ENCODE results near the gene TUNAR.
"Not testable (repeated sequence)": the region's sequence is repeated elsewhere in the genome, so short reads cannot be mapped to it uniquely, and the experiment has no call there.

TUNAR gene

GRCh38 chr14:95951359-95951758 is 74.7 kb downstream of the TUNAR start:
- Histone ChIP-seq H3K9ac (ENCODE audit: low read depth, low read length) (no peak overlapping the region), H3K4me1 (ENCODE audit: insufficient read depth, low read length) (peaks cover 24% of the 10 kb centered on the region; the same call in 1 of the 2 replicates), H3K36me3 (ENCODE audit: insufficient read depth, low read depth, low read length) (no peaks in the 10 kb centered on the region), H3K27me3 (ENCODE audit: insufficient read depth, low read length) (no peaks in the 10 kb centered on the region), H3K9me3 (ENCODE audit: insufficient read depth, low read depth, low read length) (no peaks in the 10 kb centered on the region), H3K27ac (ENCODE audit: low read length) (no peak overlapping the region), H3K4me3 (ENCODE audit: low read length) (no peak overlapping the region)

GRCh38 chr14:95953111-95953724 is 76.6 kb downstream of the TUNAR start:
- Histone ChIP-seq H3K9ac (ENCODE audit: low read depth, low read length) (no peak overlapping the region), H3K27ac (ENCODE audit: low read length) (no peak overlapping the region), H3K9me3 (ENCODE audit: insufficient read depth, low read depth, low read length) (no peaks in the 10 kb centered on the region), H3K4me1 (ENCODE audit: insufficient read depth, low read length) (peaks cover 22% of the 10 kb centered on the region; the same call in 1 of the 2 replicates), H3K27me3 (ENCODE audit: insufficient read depth, low read length) (no peaks in the 10 kb centered on the region), H3K4me3 (ENCODE audit: low read length) (no peak overlapping the region), H3K36me3 (ENCODE audit: insufficient read depth, low read depth, low read length) (no peaks in the 10 kb centered on the region)

GRCh38 chr14:95956601-95957460 is 80.2 kb downstream of the TUNAR start:
- H3K4me3 ChIP-seq (ENCODE audit: low read length) = no peak overlapping the region
- peaks cover 19% of the 10 kb centered on the region; the same call in 1 of the 2 replicates for H3K4me1 ChIP-seq (ENCODE audit: insufficient read depth, low read length)
- H3K9ac ChIP-seq (ENCODE audit: low read depth, low read length) = no peak overlapping the region
- no peaks in the 10 kb centered on the region for H3K9me3 ChIP-seq (ENCODE audit: insufficient read depth, low read depth, low read length)
- H3K36me3 ChIP-seq (ENCODE audit: insufficient read depth, low read depth, low read length) = no peaks in the 10 kb centered on the region
- H3K27me3 ChIP-seq (ENCODE audit: insufficient read depth, low read length) = no peaks in the 10 kb centered on the region
- no peak overlapping the region for H3K27ac ChIP-seq (ENCODE audit: low read length)

- H3K4me3 ChIP-seq (ENCODE audit: low read length) = 0 out of 2 replicates have a peak overlapping the region, but pooled peaks have one; percentile 16
- peaks cover 19% of the 10 kb centered on the region; the same call in 1 of the 2 replicates for H3K4me1 ChIP-seq (ENCODE audit: insufficient read depth, low read length)
- H3K36me3 ChIP-seq (ENCODE audit: insufficient read depth, low read depth, low read length) = no peaks in the 10 kb centered on the region
- H3K9me3 ChIP-seq (ENCODE audit: insufficient read depth, low read depth, low read length) = no peaks in the 10 kb centered on the region
- peak overlapping the region; percentile 82 for H3K27ac ChIP-seq (ENCODE audit: low read length)
- H3K27me3 ChIP-seq (ENCODE audit: insufficient read depth, low read length) = no peaks in the 10 kb centered on the region; the same call in 1 of the 2 replicates
- peak overlapping the region; percentile 32; the same call in 1 of the 2 replicates for H3K9ac ChIP-seq (ENCODE audit: low read depth, low read length)
Measured at GRCh38 chr14:95958105-95958504, 81.5 kb downstream of the TUNAR start.

- peaks cover 19% of the 10 kb centered on the region; the same call in 1 of the 2 replicates for H3K4me1 ChIP-seq (ENCODE audit: insufficient read depth, low read length)
- H3K9ac ChIP-seq (ENCODE audit: low read depth, low read length) = no peak overlapping the region
- H3K36me3 ChIP-seq (ENCODE audit: insufficient read depth, low read depth, low read length) = no peaks in the 10 kb centered on the region
- H3K27ac ChIP-seq (ENCODE audit: low read length) = no peak overlapping the region
- H3K27me3 ChIP-seq (ENCODE audit: insufficient read depth, low read length) = no peaks in the 10 kb centered on the region; the same call in 1 of the 2 replicates
- no peaks in the 10 kb centered on the region for H3K9me3 ChIP-seq (ENCODE audit: insufficient read depth, low read depth, low read length)
- no peak overlapping the region for H3K4me3 ChIP-seq (ENCODE audit: low read length)
Measured at GRCh38 chr14:95959317-95959716, 82.7 kb downstream of the TUNAR start.

- Histone ChIP-seq H3K4me1 (ENCODE audit: insufficient read depth, low read length) (peaks cover 19% of the 10 kb centered on the region; the same call in 1 of the 2 replicates), H3K4me3 (ENCODE audit: low read length) (no peak overlapping the region), H3K27ac (ENCODE audit: low read length) (no peak overlapping the region), H3K9me3 (ENCODE audit: insufficient read depth, low read depth, low read length) (peaks cover 12% of the 10 kb centered on the region), H3K36me3 (ENCODE audit: insufficient read depth, low read depth, low read length) (no peaks in the 10 kb centered on the region; the same call in 1 of the 2 replicates), H3K9ac (ENCODE audit: low read depth, low read length) (no peak overlapping the region), H3K27me3 (ENCODE audit: insufficient read depth, low read length) (no peaks in the 10 kb centered on the region; the same call in 1 of the 2 replicates)
Measured at GRCh38 chr14:95961481-95961880, 84.8 kb downstream of the TUNAR start.

- Histone ChIP-seq H3K36me3 (ENCODE audit: insufficient read depth, low read depth, low read length) (no peaks in the 10 kb centered on the region; the same call in 1 of the 2 replicates), H3K9ac (ENCODE audit: low read depth, low read length) (no peak overlapping the region), H3K27ac (ENCODE audit: low read length) (no peak overlapping the region), H3K4me1 (ENCODE audit: insufficient read depth, low read length) (no peaks in the 10 kb centered on the region; the same call in 1 of the 2 replicates), H3K9me3 (ENCODE audit: insufficient read depth, low read depth, low read length) (peaks cover 12% of the 10 kb centered on the region), H3K27me3 (ENCODE audit: insufficient read depth, low read length) (no peaks in the 10 kb centered on the region; the same call in 1 of the 2 replicates), H3K4me3 (ENCODE audit: low read length) (no peak overlapping the region)
Measured at GRCh38 chr14:95964901-95965300, 88.3 kb downstream of the TUNAR start.

- not testable (repeated sequence) for H3K27ac ChIP-seq (ENCODE audit: low read length)
Measured at GRCh38 chr14:95968048-95968447, 91.4 kb downstream of the TUNAR start.

More at GRCh38 chr14:95968048-95968447, 91.4 kb downstream of the TUNAR start:
- not testable (repeated sequence) for H3K4me1 ChIP-seq (ENCODE audit: insufficient read depth, low read length); H3K4me3 ChIP-seq (ENCODE audit: low read length); H3K36me3 ChIP-seq (ENCODE audit: insufficient read depth, low read depth, low read length); H3K9ac ChIP-seq (ENCODE audit: low read depth, low read length); H3K27me3 ChIP-seq (ENCODE audit: insufficient read depth, low read length)
- peaks cover 15% of the 10 kb centered on the region for H3K9me3 ChIP-seq (ENCODE audit: insufficient read depth, low read depth, low read length)

Measured in iPS-20b (cell line).